H4 (cell line): ENCODE results near the gene STEAP1. TPM values are rescaled to one million over a fixed set of nuclear protein-coding genes. Genes with fewer than 3 reads are reported as not detected.
A peak's percentile ranks its signal among the peaks of the same experiment; 100 is the strongest.

Experiments
- DNase-seq: peaks from one replicate; pipeline ENCODE4 v3.0.0-alpha.2; 2015; ENCODE audit warnings: low spot score
- total RNA-seq: library from RNA; depleted of rRNA; stranded (reverse); fragments of >200 nt; shearing (Covaris generic); gene quantifications from 2 replicates; pipeline ENCODE4 v1.2.3, GENCODE V29; 2014; rRNA removed

Gene STEAP1
- total RNA-seq, 1 experiment from 2014 or later, result 31.3 TPM

- DNase-seq, result peak; percentile 92
These were observed 57.3 kb downstream of the STEAP1 start, which contains the start of gene STEAP2 for GRCh38 chr7:90211391-90212148. Gene STEAP2 (plus strand): TSS chr7:90211740. CDS start chr7:90225083, 13,343 bp downstream.

GRCh38 chr7:90212149-90212495 is 57.9 kb downstream of the STEAP1 start:
- DNase-seq, result no peak

GRCh38 chr7:90213521-90213920 is 59.3 kb downstream of the STEAP1 start:
- DNase-seq, result no peak

Other genes starting within 250 kb of the STEAP1 start
- 5.8 and 9.0 TPM in 2 replicates for gene STEAP2, start 57.3 kb downstream of the STEAP1 start, total RNA-seq
- gene CFAP69, start 90.7 kb downstream of the STEAP1 start, total RNA-seq, result 1.3 and 1.8 TPM in 2 replicates
- gene FAM237B, start 166.8 kb downstream of the STEAP1 start, total RNA-seq, result not detected in 2 replicates
- 23.1 and 28.2 TPM in 2 replicates for gene GTPBP10, start 192.2 kb downstream of the STEAP1 start, total RNA-seq
- gene CLDN12, start 249.0 kb downstream of the STEAP1 start, total RNA-seq, result 31.2 and 40.5 TPM in 2 replicates